Neural cell (in vitro differentiated cells): ENCODE data around the gene VENTX. TPM values are rescaled to one million over a fixed set of nuclear protein-coding genes. Genes with fewer than 3 reads are reported as not detected.

Experiments
- H2AFZ ChIP-seq: fragments of 200-600, 300-800 bp; sonication (generic), shearing (Covaris generic); 2 replicates; pipeline ENCODE4 v1.6.0; 2014; ENCODE audit warnings: low read depth, mild to moderate bottlenecking, antibody characterized with exemption, low read length, moderate library complexity
- H3F3A ChIP-seq: fragments of 200-600 bp; shearing (Covaris generic); 2 replicates; pipeline ENCODE4 v1.6.1; 2016; ENCODE audit warnings: mild to moderate bottlenecking, moderate library complexity, mixed read lengths, antibody characterized with exemption, low read length; ENCODE audit not compliant: insufficient read depth, poor library complexity, severe bottlenecking
- H3K27ac ChIP-seq: fragments of 200-600, 300-800 bp; sonication (generic), shearing (Covaris generic); 2 replicates; pipeline ENCODE4 v1.5.1; 2014; ENCODE audit warnings: mild to moderate bottlenecking, low read length, moderate library complexity
- H3K27me3 ChIP-seq: fragments of 300-800, 200-600 bp; sonication (generic), shearing (Covaris generic); 2 replicates; pipeline ENCODE4 v1.6.0; 2014; ENCODE audit warnings: mild to moderate bottlenecking, low read depth, low read length, moderate library complexity; ENCODE audit not compliant: insufficient read depth
- H3K36me3 ChIP-seq: fragments of 300-800, 200-600 bp; sonication (generic), shearing (Covaris generic); 2 replicates; pipeline ENCODE4 v1.5.1; 2014; ENCODE audit warnings: mild to moderate bottlenecking, antibody characterized with exemption, low read length, moderate library complexity; ENCODE audit not compliant: insufficient read depth
- H3K4me2 ChIP-seq: fragments of 300-800, 200-600 bp; sonication (generic), shearing (Covaris generic); 2 replicates; pipeline ENCODE4 v1.6.0; 2014; ENCODE audit warnings: mild to moderate bottlenecking, low read length
- H3K4me3 ChIP-seq: fragments of 300-800, 200-600 bp; sonication (generic), shearing (Covaris generic); 2 replicates; pipeline ENCODE4 v1.5.1; 2014; ENCODE audit warnings: mild to moderate bottlenecking, low read length, moderate library complexity
- H3K79me2 ChIP-seq: fragments of 200-600 bp; shearing (Covaris generic); replicated peaks from 2 replicates; pipeline ENCODE4 v1.6.0; 2014; ENCODE audit warnings: mild to moderate bottlenecking, low read length, moderate library complexity; ENCODE audit not compliant: insufficient read depth
- H3K9ac ChIP-seq: fragments of 300-800, 200-600 bp; sonication (generic), shearing (Covaris generic); 2 replicates; pipeline ENCODE4 v1.6.1; 2016; ENCODE audit warnings: mild to moderate bottlenecking, low read length, mixed read lengths
- H3K9me2 ChIP-seq: fragments of 200-600 bp; shearing (Covaris generic); 2 replicates; pipeline ENCODE4 v1.6.1; 2016; ENCODE audit warnings: mild to moderate bottlenecking, low read length, mixed read lengths; ENCODE audit not compliant: insufficient read depth
- H3K9me3 ChIP-seq: fragments of 200-600, 300-800 bp; sonication (generic), shearing (Covaris generic); 2 replicates; pipeline ENCODE4 v1.6.1; 2016; ENCODE audit warnings: mild to moderate bottlenecking, mixed run types, low read length, moderate library complexity, mixed read lengths
- H4K20me1 ChIP-seq: fragments of 200-600 bp; shearing (Covaris generic); 2 replicates; pipeline ENCODE4 v1.6.1; 2016; ENCODE audit warnings: mild to moderate bottlenecking, mixed run types; ENCODE audit not compliant: insufficient read depth
- CTCF ChIP-seq: fragments of 450-650 bp; IDR thresholded peaks from 2 replicates; pipeline ENCODE4 v1.5.1; 2014; ENCODE audit warnings: antibody characterized with exemption, mild to moderate bottlenecking, moderate library complexity; ENCODE audit not compliant: poor library complexity, severe bottlenecking
- EP300 ChIP-seq: fragments of 450-650 bp; conservative IDR thresholded peaks from 2 replicates; pipeline ENCODE4 v1.6.1; 2014; ENCODE audit warnings: antibody characterized with exemption, mild to moderate bottlenecking, moderate library complexity; ENCODE audit not compliant: poor library complexity, severe bottlenecking
- EZH2 ChIP-seq: fragments of 200-600, 300-800 bp; shearing (Covaris generic), sonication (generic); IDR thresholded peaks from 2 replicates; pipeline ENCODE4 v1.6.1; 2014; ENCODE audit warnings: antibody characterized with exemption, low read length, borderline replicate concordance, mild to moderate bottlenecking; ENCODE audit not compliant: insufficient read depth, poor library complexity, severe bottlenecking
- MXI1 ChIP-seq: fragments of 450-650 bp; conservative IDR thresholded peaks from 2 replicates; pipeline ENCODE4 v1.6.1; 2014; ENCODE audit warnings: antibody characterized with exemption, mild to moderate bottlenecking; ENCODE audit not compliant: poor library complexity, severe bottlenecking
- POLR2AphosphoS5 ChIP-seq: IDR thresholded peaks from 2 replicates; pipeline ENCODE4 v1.6.1; 2012
- RAD21 ChIP-seq: fragments of 450-650 bp; conservative IDR thresholded peaks from 2 replicates; pipeline ENCODE4 v1.6.1; 2014; ENCODE audit warnings: antibody characterized with exemption, mild to moderate bottlenecking, moderate library complexity
- REST ChIP-seq: IDR thresholded peaks from 2 replicates; pipeline ENCODE4 v1.6.1; 2012; ENCODE audit warnings: borderline replicate concordance
- SMC3 ChIP-seq: fragments of 450-650 bp; conservative IDR thresholded peaks from 2 replicates; pipeline ENCODE4 v1.6.1; 2014; ENCODE audit warnings: antibody characterized with exemption, mild to moderate bottlenecking, moderate library complexity; ENCODE audit not compliant: poor library complexity
- TAF1 ChIP-seq: IDR thresholded peaks from 2 replicates; pipeline ENCODE4 v1.6.1; 2012; ENCODE audit warnings: low read depth
- polyA plus RNA-seq: library from polyadenylated mRNA; depleted of rRNA; stranded (reverse); fragments of >200 nt; gene quantifications from 2 replicates; pipeline ENCODE4 v1.2.3, GENCODE V29; 2014

VENTX gene
- polyA plus RNA-seq, 1 donor from 2014 or later: not detected

DNA sequence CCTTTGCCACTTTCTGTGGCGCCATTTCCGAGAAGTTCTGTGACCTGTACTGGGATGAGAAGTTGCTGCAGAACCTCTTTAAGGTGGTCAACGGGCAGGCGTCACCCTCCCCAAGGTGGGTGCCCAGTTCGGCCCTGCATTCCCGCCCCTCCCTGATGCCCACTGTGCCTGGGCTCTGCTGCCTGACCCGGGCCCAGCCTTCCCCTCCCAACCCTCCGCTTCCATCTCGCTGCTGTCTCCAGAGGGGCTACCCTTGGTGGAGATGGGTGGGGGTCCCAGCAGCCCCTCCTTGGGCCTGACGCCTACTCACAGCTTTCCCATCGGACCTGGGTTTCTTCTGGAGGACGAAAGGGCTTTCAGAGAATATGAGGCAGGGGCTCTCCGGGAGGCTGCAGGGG is 38.2 kb upstream of the VENTX start:
- TF ChIP-seq POLR2AphosphoS5 (no peak), EZH2 (no peak)
- Histone ChIP-seq H3K79me2 (no peaks in the 10 kb centered on the region), H3K9me2 (no peaks in the 10 kb centered on the region), H3K4me2 (no peak overlapping the region), H2AFZ (no peak overlapping the region), H3K27ac (no peak overlapping the region), H3K36me3 (no peaks in the 10 kb centered on the region), H3K4me3 (no peak overlapping the region), H3K9ac (no peak overlapping the region), H4K20me1 (no peaks in the 10 kb centered on the region), H3K9me3 (no peaks in the 10 kb centered on the region), H3F3A (no peaks in the 10 kb centered on the region), H3K27me3 (no peaks in the 10 kb centered on the region)

DNA sequence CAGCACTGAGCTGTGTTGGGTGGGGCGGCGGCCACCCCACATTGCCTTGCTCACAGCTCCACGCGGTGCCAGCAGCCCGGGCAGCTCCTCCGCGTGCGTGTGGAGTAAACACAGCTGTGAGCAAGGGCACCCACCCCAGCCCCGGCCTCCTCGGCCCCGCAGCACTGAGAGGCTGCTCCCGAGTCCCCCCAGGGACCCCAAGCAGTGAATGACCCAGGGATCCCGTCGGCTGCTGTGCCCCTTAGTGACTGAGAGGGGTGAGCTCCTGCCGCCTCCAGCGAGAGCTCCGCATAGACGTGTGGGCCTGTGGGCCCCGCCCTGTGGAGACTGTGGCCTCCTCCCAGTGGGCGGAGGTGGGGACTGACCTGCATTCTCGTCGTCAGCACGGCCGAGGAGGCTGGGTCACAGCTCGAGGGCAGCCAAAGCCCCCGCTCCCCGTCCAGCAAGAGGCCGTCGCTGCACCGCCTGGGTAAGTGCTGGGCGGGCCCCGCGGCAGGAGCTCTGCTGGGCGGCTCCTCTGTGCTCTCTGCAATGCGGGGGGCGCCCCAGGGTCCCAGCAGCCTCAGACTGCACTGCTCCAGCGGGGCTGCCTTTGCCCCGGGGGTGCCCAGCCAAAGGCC is 37.6 kb upstream of the VENTX start:
- no peak overlapping the region for H3K9ac ChIP-seq
- no peaks in the 10 kb centered on the region for H3K27me3 ChIP-seq
- H3K36me3 ChIP-seq: no peaks in the 10 kb centered on the region
- no peak overlapping the region for H2AFZ ChIP-seq
- no peaks in the 10 kb centered on the region for H3K9me2 ChIP-seq
- H3K4me2 ChIP-seq: no peak overlapping the region
- H3K4me3 ChIP-seq: no peak overlapping the region
- H4K20me1 ChIP-seq: no peaks in the 10 kb centered on the region
- no peaks in the 10 kb centered on the region for H3K79me2 ChIP-seq
- H3K27ac ChIP-seq: no peak overlapping the region
- no peaks in the 10 kb centered on the region for H3F3A ChIP-seq
- TF ChIP-seq REST (no peak), MXI1 (no peak), TAF1 (no peak), CTCF (no peak), POLR2AphosphoS5 (no peak), EP300 (no peak), RAD21 (no peak), EZH2 (no peak), SMC3 (no peak)
- no peaks in the 10 kb centered on the region for H3K9me3 ChIP-seq
